ENCODE results near the gene SCN1A. TPM values are rescaled to one million over a fixed set of nuclear protein-coding genes. Genes with fewer than 3 reads are reported as not detected.

The SCN1A gene
- total and polyA plus RNA-seq, 2 donors (not counting 3 experiments of a cell fraction or from before 2014, with no cell fraction given): not detected

- Histone ChIP-seq H3K9me1 (replicated peaks; ENCODE audit: control insufficient read depth, extremely low read depth, insufficient read depth, low read length) (no peaks in the 10 kb centered on the region), H3K9ac (replicated peaks; ENCODE audit: extremely low read depth, insufficient read depth, low read length) (no peak overlapping the region), H3K4me1 (ENCODE audit: control insufficient read depth, extremely low read depth, insufficient read depth, low read length) (no peaks in the 10 kb centered on the region), H3K79me2 (ENCODE audit: control insufficient read depth, insufficient read depth, low read length) (no peaks in the 10 kb centered on the region), H4K20me1 (replicated peaks; ENCODE audit: control insufficient read depth, extremely low read depth, insufficient read depth, low read length) (no peaks in the 10 kb centered on the region), H3K4me2 (ENCODE audit: insufficient read depth, low read length) (no peak overlapping the region), H3K27ac (ENCODE audit: insufficient read depth, low read depth, low read length) (no peak overlapping the region), H3K27me3 (ENCODE audit: control insufficient read depth in 2 of 2, insufficient read depth in 2 of 2, low read length in 2 of 2) (no peaks in the 10 kb centered on the region), H3K9me3 (replicated peaks; ENCODE audit: control insufficient read depth, insufficient read depth, low read length) (no peaks in the 10 kb centered on the region), H3K4me3 (replicated peaks in 1 of 3; ENCODE audit: insufficient read depth in 1 of 3, low read depth in 1 of 3, low read length in 3 of 3) (no peak overlapping the region), H2AFZ (ENCODE audit: low read depth, low read length) (no peak overlapping the region), H3K36me3 (ENCODE audit: control insufficient read depth in 2 of 2, extremely low read depth in 1 of 2, insufficient read depth in 2 of 2, low read length in 2 of 2) (no peaks in the 10 kb centered on the region)
- TF ChIP-seq JUN (IDR thresholded peaks at IDR 0.05; ENCODE audit: borderline replicate concordance, insufficient read depth, insufficient read length, low read depth): no peak
- TF ChIP-seq FOS (IDR thresholded peaks at IDR 0.05; ENCODE audit: borderline replicate concordance, insufficient read depth, low read length): no peak
- TF ChIP-seq MAX (IDR thresholded peaks at IDR 0.05; ENCODE audit: insufficient read depth, insufficient read length): no peak
- no peak for TF ChIP-seq GATA2 (IDR thresholded peaks at IDR 0.05; ENCODE audit: insufficient read depth, insufficient read length, low read depth, low read length)
- TF ChIP-seq POLR2AphosphoS5 (IDR thresholded peaks at IDR 0.05; ENCODE audit: insufficient read depth, low read depth, low read length): no peak
- no peak for TF ChIP-seq MYC (IDR thresholded peaks at IDR 0.05; ENCODE audit: low read depth, low read length)
- no peak for TF ChIP-seq EZH2 (IDR thresholded peaks at IDR 0.05; ENCODE audit: borderline replicate concordance, low read depth, low read length, severe bottlenecking)
- TF ChIP-seq CTCF (IDR thresholded peaks at IDR 0.05; ENCODE audit: extremely low read depth in 1 of 2, insufficient read depth in 1 of 2, low read depth in 1 of 2, low read length in 2 of 2): no peak
- no peak for TF ChIP-seq POLR2A (IDR thresholded peaks at IDR 0.05; ENCODE audit: low read depth, low read length)
- DNase-seq (ENCODE audit: low read depth, low spot score): no peak
- intact Hi-C loops (cut with micrococcal nuclease): no loop called here
- ChIA-PET CTCF (interaction anchor here (1.6 kb wide), 1 partner anchor 30 kb away, joined by 3 read pairs; the partner anchor contains the start of gene SCN1A), POLR2A (no interaction called here)
- no peak for FAIRE-seq
- no TSS peak for BruUV-seq (replicated peaks)
- dilution Hi-C loops (cut with MboI; ENCODE audit: extremely low pct_ligation_motif_present, low sequenced_read_pairs): no loop called here
Measured at GRCh38 chr2:166157578-166157977, 29.8 kb upstream of the SCN1A start.

All from endothelial cell of umbilical vein (primary cell).